Stimulated activated naive CD8-positive, alpha-beta T cell treated with anti-CD3 and anti-CD28 coated beads, Interleukin-15, Interleukin-2, amounts not matched to agents 100 U/mL and 50 U/mL, for 24 hours (primary cell): ENCODE data around the gene NR5A1.

Experiments used
- ATAC-seq: fragments of 150-1000 bp; cut with Tn5 transposase; one replicate; pipeline ENCODE4 v1.10.0; 2021
- DNase-seq: peaks from one replicate; pipeline ENCODE4 v3.0.0; 2021

Gene NR5A1

DNA sequence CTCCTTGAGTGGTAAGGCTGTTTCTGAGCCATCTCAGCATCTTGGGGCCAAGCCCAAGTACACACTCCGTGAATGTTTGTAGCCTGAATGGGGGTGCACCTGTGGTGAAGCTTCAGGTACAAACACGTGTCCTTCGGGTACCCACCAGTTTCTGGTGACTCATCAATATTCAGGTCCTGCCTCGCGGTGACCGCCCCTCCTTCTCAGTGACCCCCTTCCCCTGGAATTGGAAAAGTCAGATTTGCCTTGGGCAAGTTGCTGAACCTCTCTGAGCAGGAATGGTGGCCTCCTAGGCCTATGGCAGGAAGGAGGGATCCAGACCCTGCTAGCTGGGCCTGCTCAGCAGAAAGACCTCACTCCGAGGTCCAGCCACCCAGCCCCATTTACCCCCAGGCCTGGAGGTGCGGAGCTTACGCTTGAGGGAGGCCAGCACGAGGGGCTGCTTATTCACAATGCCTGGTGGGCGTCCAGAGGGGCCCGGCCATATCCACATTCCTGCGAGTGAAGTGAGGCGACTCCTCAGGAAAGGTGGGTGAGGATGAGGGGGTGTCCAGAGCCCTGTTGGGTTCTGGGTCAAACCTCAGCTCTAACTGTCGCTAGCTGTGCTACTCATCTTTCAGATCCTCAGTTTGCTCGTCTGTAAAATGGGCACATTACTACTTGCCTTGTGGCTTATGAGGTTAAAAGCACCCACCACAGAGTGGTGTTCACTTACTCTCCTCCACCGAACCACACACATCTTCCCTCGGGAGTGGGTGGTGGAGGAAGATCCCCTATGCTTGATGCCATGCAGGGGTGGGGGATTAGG is 49.9 kb downstream of the NR5A1 start:
- ATAC-seq (no peak), DNase-seq (no peak)

- no peak for ATAC-seq
- DNase-seq: no peak
These were observed 50.7 kb downstream of the NR5A1 start for GRCh38 chr9:124456341-124457078.

DNA sequence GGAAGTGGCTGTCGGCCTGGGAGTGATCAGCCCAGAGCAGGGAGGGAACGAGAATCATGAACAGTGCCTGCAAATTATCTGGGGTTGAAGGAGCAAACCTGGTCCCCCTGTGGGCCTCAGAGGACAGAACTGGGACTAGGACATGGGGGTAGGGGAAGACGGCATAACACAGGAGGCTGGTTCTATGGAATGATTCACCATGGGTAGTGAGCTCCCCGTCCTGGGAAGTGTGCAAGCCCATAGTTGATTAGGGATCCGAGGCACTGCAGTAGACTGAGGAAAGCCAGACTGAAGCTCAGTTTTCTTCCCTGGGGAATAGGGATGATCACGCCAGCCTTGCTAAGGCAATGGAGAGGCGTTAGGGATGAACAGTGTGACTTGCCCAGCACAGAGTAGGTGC is 51.4 kb downstream of the NR5A1 start:
- ATAC-seq (no peak), DNase-seq (no peak)

GRCh38 chr9:124454791-124455443 is 52.3 kb downstream of the NR5A1 start:
- ATAC-seq: no peak
- DNase-seq: no peak

- no peak for ATAC-seq
- no peak for DNase-seq
These were observed 52.9 kb downstream of the NR5A1 start for GRCh38 chr9:124454296-124454695.

DNA sequence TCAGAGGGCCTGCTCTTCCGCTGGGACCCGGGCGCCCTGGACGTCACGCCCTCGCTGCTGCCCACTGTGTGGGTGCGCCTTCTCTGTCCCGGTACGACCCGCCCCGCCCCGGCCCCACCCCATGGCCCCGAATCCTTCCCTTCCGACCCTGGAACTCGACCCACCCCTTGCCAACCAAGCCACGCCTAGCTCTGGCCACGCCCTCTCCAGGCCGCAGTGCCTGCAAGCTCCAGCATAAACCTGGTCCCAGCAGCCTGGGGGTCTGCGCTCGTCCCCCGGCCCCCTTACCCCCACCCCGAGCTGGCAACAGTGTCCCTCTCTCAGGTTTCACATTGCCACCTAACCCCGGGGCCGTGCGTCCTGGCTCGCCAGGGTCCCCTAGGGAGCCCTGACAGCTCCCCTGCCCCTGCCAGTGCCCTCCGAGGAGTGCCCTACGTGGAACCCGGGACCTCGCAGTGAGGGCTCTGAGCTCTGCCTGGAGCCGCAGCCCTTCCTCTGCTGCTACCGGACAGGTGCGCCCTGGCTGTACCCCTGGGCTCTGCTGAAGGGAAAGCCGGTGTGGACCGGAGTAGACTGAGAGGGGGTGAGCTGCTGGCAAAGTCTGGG is 53.5 kb downstream of the NR5A1 start:
- ATAC-seq: no peak
- DNase-seq: peak; percentile 14

GRCh38 chr9:124452841-124453585 is 54.2 kb downstream of the NR5A1 start:
- no peak for DNase-seq
- ATAC-seq: no peak

- no peak for ATAC-seq
- no peak for DNase-seq
These were observed 54.9 kb downstream of the NR5A1 start for GRCh38 chr9:124452326-124452725.

DNA sequence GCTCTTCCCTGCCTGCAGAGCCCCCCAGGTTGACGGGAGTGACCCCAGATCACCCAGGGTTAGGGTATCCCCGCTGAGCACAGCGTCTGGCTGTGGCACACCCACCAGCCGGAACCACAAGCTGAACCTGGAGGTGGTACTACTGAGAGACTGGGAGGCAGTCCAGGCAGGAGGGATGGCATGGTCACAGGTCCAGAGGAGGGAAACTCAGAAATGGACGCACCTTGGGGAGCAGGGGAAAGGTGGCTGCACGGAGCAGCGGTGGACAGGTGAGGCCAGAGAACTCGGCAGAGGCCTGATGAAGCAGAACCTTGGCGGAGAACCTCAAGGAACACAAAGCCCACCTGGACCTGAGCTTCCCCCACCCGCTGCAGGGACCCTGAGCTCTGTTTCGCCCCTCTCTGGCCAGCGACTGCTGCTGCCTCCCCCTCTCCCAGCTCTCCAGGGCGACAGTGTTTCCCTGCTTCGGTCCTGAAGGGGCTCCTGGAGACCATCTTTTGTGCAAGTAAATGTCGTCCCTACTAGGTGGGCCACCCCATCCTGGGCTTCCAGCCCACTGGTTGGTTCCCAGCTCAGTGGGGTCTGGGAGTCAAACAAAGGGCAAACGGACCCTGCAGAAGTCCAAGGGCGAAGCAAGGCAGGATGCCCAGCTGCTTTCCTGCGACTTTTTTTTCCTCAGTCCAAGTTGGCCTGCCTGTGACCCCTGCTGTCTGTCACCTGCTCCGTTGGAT is 56.1 kb downstream of the NR5A1 start:
- ATAC-seq (no peak), DNase-seq (no peak)

- DNase-seq: peak; percentile 15
- ATAC-seq: no peak
These were observed 56.8 kb downstream of the NR5A1 start, which contains the start of gene ADGRD2 for GRCh38 chr9:124450241-124450924. ADGRD2 (plus strand) TSS chr9:124450451; CDS start chr9:124451667, 1,216 bp downstream.

- DNase-seq (no peak), ATAC-seq (no peak)
These were observed 57.6 kb downstream of the NR5A1 start for GRCh38 chr9:124449381-124450151.

- DNase-seq (no peak), ATAC-seq (no peak)
These were observed 59.2 kb downstream of the NR5A1 start for GRCh38 chr9:124448019-124448418.

- no peak for DNase-seq
These were observed 59.9 kb downstream of the NR5A1 start for GRCh38 chr9:124447297-124447661.

DNA sequence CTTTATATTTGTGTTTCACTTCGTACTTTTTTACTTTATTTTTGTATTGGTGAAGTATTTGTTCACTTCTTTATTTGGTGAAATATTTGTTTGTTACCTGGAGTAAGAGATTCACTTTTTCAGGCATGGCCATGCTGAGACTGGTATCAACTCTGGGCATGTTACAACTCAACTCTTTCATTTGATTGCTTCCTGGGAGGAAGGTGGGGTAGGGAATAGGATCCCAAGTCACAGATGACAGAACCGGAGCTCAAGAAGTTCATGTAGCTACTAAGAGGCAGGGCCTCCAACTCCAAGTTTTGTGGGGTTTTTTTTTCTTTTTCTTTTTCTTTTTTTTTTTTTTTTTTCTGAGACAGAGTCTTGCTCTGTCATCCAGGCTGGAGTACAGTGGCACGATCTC is 63.0 kb downstream of the NR5A1 start:
- DNase-seq (no peak), ATAC-seq (no peak)

More at GRCh38 chr9:124447297-124447661, 59.9 kb downstream of the NR5A1 start:
- ATAC-seq: no peak

- DNase-seq (no peak), ATAC-seq (no peak)
These were observed 63.6 kb downstream of the NR5A1 start for GRCh38 chr9:124443625-124444024.

DNA sequence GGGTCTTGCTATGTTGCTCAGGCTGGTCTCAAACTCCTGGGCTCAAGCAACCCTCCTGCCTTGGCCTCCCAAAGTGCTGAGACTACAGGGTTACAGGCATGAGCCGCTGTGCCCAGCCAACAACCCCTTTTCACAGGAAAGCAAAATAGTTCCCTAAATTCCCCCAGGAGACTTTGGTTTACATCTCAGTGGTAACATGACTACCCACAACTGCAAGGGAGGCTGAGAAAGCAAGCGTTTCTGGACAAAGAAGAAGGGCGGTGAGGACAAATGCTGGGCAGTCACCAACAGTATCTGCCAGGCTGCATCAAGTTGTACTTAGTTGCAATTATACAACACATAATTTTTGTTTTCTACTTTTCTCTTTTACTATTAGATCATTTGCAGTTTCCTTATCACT is 64.4 kb downstream of the NR5A1 start:
- ATAC-seq (no peak), DNase-seq (no peak)

GRCh38 chr9:124442379-124442778 is 64.8 kb downstream of the NR5A1 start:
- no peak for DNase-seq
- ATAC-seq: no peak

- ATAC-seq (peak; percentile 28), DNase-seq (no peak)
These were observed 65.9 kb downstream of the NR5A1 start for GRCh38 chr9:124441291-124441690.

- ATAC-seq (no peak), DNase-seq (no peak)
These were observed 66.4 kb downstream of the NR5A1 start for GRCh38 chr9:124440786-124441185.
